HepG2 (cell line): ENCODE data around the gene ABCF1. TPM values are rescaled to one million over a fixed set of nuclear protein-coding genes. Genes with fewer than 3 reads are reported as not detected.

ENCODE experiments used
- AGO1 ChIP-seq: fragments of 200-400 bp; formaldehyde crosslinking; IDR thresholded peaks from 2 replicates; pipeline ENCODE4 v1.6.1; 2017; ENCODE audit warnings: mild to moderate bottlenecking, low read depth, low read length, moderate library complexity; ENCODE audit not compliant: poor library complexity, severe bottlenecking
- BRCA1 ChIP-seq: sonication (generic); formaldehyde crosslinking; IDR thresholded peaks from 2 replicates; pipeline ENCODE4 v1.4.0; 2020; ENCODE audit warnings: missing genetic modification reagents
- ETV5 ChIP-seq: IDR thresholded peaks from 2 replicates; pipeline ENCODE4 v1.6.1; 2018; ENCODE audit warnings: missing biosample characterization, missing genetic modification reagents, inconsistent platforms, borderline replicate concordance
- EZH2 ChIP-seq: conservative IDR thresholded peaks from 2 replicates; pipeline ENCODE4 v1.6.1; 2012; ENCODE audit warnings: mild to moderate bottlenecking, low read depth, low read length, moderate library complexity
- HOXA3 ChIP-seq: sonication (generic); formaldehyde crosslinking; IDR thresholded peaks from 2 replicates; pipeline ENCODE4 v1.5.0; 2020; ENCODE audit warnings: missing genetic modification reagents
- JUNB ChIP-seq: sonication (generic); formaldehyde crosslinking; IDR thresholded peaks from 2 replicates; pipeline ENCODE4 v1.8.0; 2022; ENCODE audit warnings: missing genetic modification reagents, mild to moderate bottlenecking, borderline replicate concordance
- KDM4B ChIP-seq: sonication (generic); formaldehyde crosslinking; IDR thresholded peaks from 2 replicates; pipeline ENCODE4 v1.4.0; 2020; ENCODE audit warnings: missing genetic modification reagents
- KLF9 ChIP-seq: IDR thresholded peaks from 2 replicates; pipeline ENCODE4 v1.6.1; 2016; ENCODE audit warnings: low read depth
- MATR3 ChIP-seq: sonication (generic); formaldehyde crosslinking; IDR thresholded peaks from 2 replicates; pipeline ENCODE4 v1.4.0; 2020; ENCODE audit warnings: missing genetic modification reagents
- MBNL3 ChIP-seq: fragments of 250-450 bp; sonication (Bioruptor Pico); conservative IDR thresholded peaks from 2 replicates; pipeline ENCODE4 v1.8.0; 2022; ENCODE audit warnings: mild to moderate bottlenecking, inconsistent platforms
- NR2F6 ChIP-seq, 2 experiments: IDR thresholded peaks; 2 replicates each; pipeline ENCODE4 v1.6.1; 2016; ENCODE audit warnings: antibody characterized with exemption in 1 of 2, mild to moderate bottlenecking in 1 of 2
- RAD21 ChIP-seq: fragments of 450-650 bp; formaldehyde crosslinking; IDR thresholded peaks from 2 replicates; pipeline ENCODE4 v1.5.0; 2020; ENCODE audit warnings: mild to moderate bottlenecking
- REL ChIP-seq: sonication (generic); formaldehyde crosslinking; conservative IDR thresholded peaks from 2 replicates; pipeline ENCODE4 v1.8.0; 2022; ENCODE audit warnings: mild to moderate bottlenecking, missing genetic modification reagents, moderate library complexity
- RXRA ChIP-seq: sonication (generic); formaldehyde crosslinking; IDR thresholded peaks from 2 replicates; pipeline ENCODE4 v1.5.1; 2020; ENCODE audit warnings: missing genetic modification reagents
- SIN3A ChIP-seq: IDR thresholded peaks from 2 replicates; pipeline ENCODE4 v1.6.1; 2011; ENCODE audit warnings: low read depth, mild to moderate bottlenecking, control low read depth, low read length, borderline replicate concordance
- TBX2 ChIP-seq: sonication (generic); formaldehyde crosslinking; IDR thresholded peaks from 2 replicates; pipeline ENCODE4 v1.5.0; 2020; ENCODE audit warnings: missing genetic modification reagents, mild to moderate bottlenecking, borderline replicate concordance
- ZEB1 ChIP-seq: IDR thresholded peaks from 2 replicates; pipeline ENCODE4 v1.6.1; 2012; ENCODE audit warnings: mild to moderate bottlenecking, low read depth, inconsistent platforms; ENCODE audit not compliant: insufficient replicate concordance
- ZFP90 ChIP-seq: sonication (generic); formaldehyde crosslinking; IDR thresholded peaks from 2 replicates; pipeline ENCODE4 v1.8.0; 2022; ENCODE audit warnings: missing genetic modification reagents, mild to moderate bottlenecking, inconsistent platforms, borderline replicate concordance
- ZFX ChIP-seq: sonication (generic); formaldehyde crosslinking; IDR thresholded peaks from 2 replicates; pipeline ENCODE4 v1.4.0; 2020; ENCODE audit warnings: mild to moderate bottlenecking, low read depth, missing genetic modification reagents, moderate library complexity
- ZMYM3 ChIP-seq: sonication (generic); formaldehyde crosslinking; IDR thresholded peaks from 2 replicates; pipeline ENCODE4 v1.5.1; 2020; ENCODE audit warnings: mild to moderate bottlenecking, missing genetic modification reagents
- ZNF10 ChIP-seq: sonication (generic); formaldehyde crosslinking; IDR thresholded peaks from 2 replicates; pipeline ENCODE4 v1.4.0; 2020; ENCODE audit warnings: mild to moderate bottlenecking, low read depth, missing genetic modification reagents, borderline replicate concordance
- ZNF33B ChIP-seq: sonication (generic); formaldehyde crosslinking; IDR thresholded peaks from 2 replicates; pipeline ENCODE4 v1.5.1; 2020; ENCODE audit warnings: mild to moderate bottlenecking, missing genetic modification reagents
- ZNF382 ChIP-seq: sonication (generic); formaldehyde crosslinking; IDR thresholded peaks from 2 replicates; pipeline ENCODE4 v1.5.0; 2020; ENCODE audit warnings: missing genetic modification reagents, mild to moderate bottlenecking, borderline replicate concordance
- ZNF547 ChIP-seq: sonication (generic); formaldehyde crosslinking; IDR thresholded peaks from 2 replicates; pipeline ENCODE4 v1.5.1; 2020; ENCODE audit warnings: mild to moderate bottlenecking, missing genetic modification reagents
- ZNF562 ChIP-seq: sonication (generic); formaldehyde crosslinking; IDR thresholded peaks from 2 replicates; pipeline ENCODE4 v1.8.0; 2022; ENCODE audit warnings: missing genetic modification reagents, borderline replicate concordance
- ZNF563 ChIP-seq: sonication (generic); formaldehyde crosslinking; IDR thresholded peaks from 2 replicates; pipeline ENCODE4 v1.8.0; 2022; ENCODE audit warnings: mild to moderate bottlenecking, moderate library complexity, missing genetic modification reagents
- ZNF7 ChIP-seq: IDR thresholded peaks from 2 replicates; pipeline ENCODE4 v1.6.1; 2016; ENCODE audit warnings: missing biosample characterization, missing genetic modification reagents
- ZNF703 ChIP-seq: sonication (generic); formaldehyde crosslinking; IDR thresholded peaks from 2 replicates; pipeline ENCODE4 v1.5.1; 2020; ENCODE audit warnings: missing genetic modification reagents, mild to moderate bottlenecking, moderate library complexity, borderline replicate concordance
- polyA plus RNA-seq, 8 experiments: library from polyadenylated mRNA; depleted of rRNA in 3 of 8; stranded (reverse) in 7 of 8; unstranded in 1 of 8; fragments of >200 nt; fragmentation: Illumina TruSeq in 4 of 8; extraction: Trizol in 4 of 8; gene quantifications; 2 replicates each; pipeline versions ENCODE4 v1.2.1 to v1.2.3, GENCODE V29; 2011 to 2016; ENCODE audit warnings: low read depth in 4 of 8, missing spikeins in 1 of 8, mixed read lengths in 1 of 8; ENCODE audit not compliant: insufficient read depth in 1 of 8
- total RNA-seq, 5 experiments: library from RNA; depleted of rRNA; stranded (reverse); fragments of >200 nt; fragmentation: Illumina TruSeq; extraction: Trizol; gene quantifications; 2 replicates each; pipeline ENCODE4 v1.2.3, GENCODE V29; 2016; ENCODE audit warnings: low read depth in 1 of 5
- TF ChIP-seq, protein P1 (sequence below), 2 experiments: IDR thresholded peaks; 2 replicates each; pipeline ENCODE4 v1.6.1; 2011 to 2012; ENCODE audit warnings: low read length in 2 of 2, borderline replicate concordance in 1 of 2, low read depth in 1 of 2, mild to moderate bottlenecking in 1 of 2, moderate library complexity in 1 of 2

Gene ABCF1
- total and polyA plus RNA-seq, 2 of the 13 experiments (the other 11 are each of a cell fraction or from before 2014, with no cell fraction given): 25.4 to 98.9 TPM

DNA sequence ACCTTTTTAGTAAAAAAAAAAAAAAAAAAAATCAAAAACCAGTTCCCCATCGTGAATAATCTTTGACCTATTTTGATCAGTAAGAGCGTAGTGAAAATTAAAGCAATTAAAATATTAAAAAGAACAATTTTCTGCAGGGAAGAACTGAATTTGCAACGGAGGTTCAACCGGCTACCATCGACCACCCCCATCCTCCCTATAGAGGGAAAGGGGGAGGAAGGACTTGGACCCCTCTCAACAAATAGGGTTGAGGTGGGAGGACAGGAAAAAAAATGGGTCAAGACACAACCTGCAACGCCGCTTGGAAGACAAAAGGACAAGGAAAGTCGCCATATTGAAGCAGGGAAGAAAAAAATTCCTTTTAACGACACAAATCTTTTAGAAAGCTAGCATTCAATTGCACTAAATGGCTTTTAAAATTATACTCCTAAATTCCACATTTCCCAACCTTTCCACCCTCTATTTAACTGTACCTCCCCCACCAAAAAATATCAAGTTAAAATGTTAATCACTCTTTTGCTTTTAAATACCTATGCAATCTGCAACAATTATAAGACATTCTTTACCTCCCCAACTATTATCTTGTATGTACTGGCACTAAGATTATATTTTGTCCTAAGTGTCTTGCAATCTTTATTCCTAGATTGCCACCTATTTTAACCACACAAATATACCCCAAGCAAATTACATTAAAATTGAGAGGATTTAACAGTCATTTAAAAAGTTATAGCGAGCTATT lies 44.1 kb downstream of the ABCF1 start (continued):
- TF ChIP-seq ZFX (CRISPR knock-in tag): peak; percentile 3; the same call in 1 of the 2 replicates
- TF ChIP-seq ZNF547 (CRISPR knock-in tag): no peak
- TF ChIP-seq ZNF562 (CRISPR knock-in tag): no peak
- no peak for TF ChIP-seq MATR3 (CRISPR knock-in tag)
- TF ChIP-seq SIN3A: no peak
- TF ChIP-seq, protein P1, sequence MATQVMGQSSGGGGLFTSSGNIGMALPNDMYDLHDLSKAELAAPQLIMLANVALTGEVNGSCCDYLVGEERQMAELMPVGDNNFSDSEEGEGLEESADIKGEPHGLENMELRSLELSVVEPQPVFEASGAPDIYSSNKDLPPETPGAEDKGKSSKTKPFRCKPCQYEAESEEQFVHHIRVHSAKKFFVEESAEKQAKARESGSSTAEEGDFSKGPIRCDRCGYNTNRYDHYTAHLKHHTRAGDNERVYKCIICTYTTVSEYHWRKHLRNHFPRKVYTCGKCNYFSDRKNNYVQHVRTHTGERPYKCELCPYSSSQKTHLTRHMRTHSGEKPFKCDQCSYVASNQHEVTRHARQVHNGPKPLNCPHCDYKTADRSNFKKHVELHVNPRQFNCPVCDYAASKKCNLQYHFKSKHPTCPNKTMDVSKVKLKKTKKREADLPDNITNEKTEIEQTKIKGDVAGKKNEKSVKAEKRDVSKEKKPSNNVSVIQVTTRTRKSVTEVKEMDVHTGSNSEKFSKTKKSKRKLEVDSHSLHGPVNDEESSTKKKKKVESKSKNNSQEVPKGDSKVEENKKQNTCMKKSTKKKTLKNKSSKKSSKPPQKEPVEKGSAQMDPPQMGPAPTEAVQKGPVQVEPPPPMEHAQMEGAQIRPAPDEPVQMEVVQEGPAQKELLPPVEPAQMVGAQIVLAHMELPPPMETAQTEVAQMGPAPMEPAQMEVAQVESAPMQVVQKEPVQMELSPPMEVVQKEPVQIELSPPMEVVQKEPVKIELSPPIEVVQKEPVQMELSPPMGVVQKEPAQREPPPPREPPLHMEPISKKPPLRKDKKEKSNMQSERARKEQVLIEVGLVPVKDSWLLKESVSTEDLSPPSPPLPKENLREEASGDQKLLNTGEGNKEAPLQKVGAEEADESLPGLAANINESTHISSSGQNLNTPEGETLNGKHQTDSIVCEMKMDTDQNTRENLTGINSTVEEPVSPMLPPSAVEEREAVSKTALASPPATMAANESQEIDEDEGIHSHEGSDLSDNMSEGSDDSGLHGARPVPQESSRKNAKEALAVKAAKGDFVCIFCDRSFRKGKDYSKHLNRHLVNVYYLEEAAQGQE (IDR thresholded peaks at IDR 0.05; ENCODE audit: borderline replicate concordance in 1 of 2, low read depth in 1 of 2, low read length in 2 of 2): no peak
- no peak for TF ChIP-seq BRCA1
- TF ChIP-seq RAD21: peak; percentile 5; the same call in 1 of the 2 replicates
- peak; percentile 38 for TF ChIP-seq HOXA3 (CRISPR knock-in tag)
- TF ChIP-seq ZNF703 (CRISPR knock-in tag): no peak
- TF ChIP-seq JUNB (CRISPR knock-in tag): no peak
- no peak for TF ChIP-seq TBX2
- no peak for TF ChIP-seq RXRA (CRISPR knock-in tag)
- no peak for TF ChIP-seq ZNF563 (CRISPR knock-in tag)
- TF ChIP-seq ZFP90 (CRISPR knock-in tag): no peak
- TF ChIP-seq ETV5 (CRISPR knock-in tag): no peak
- TF ChIP-seq MBNL3 (CRISPR knock-in tag): peak; percentile 86
- TF ChIP-seq NR2F6 (IDR thresholded peaks at IDR 0.05): 0 out of 2 replicates have a peak, but pooled peaks have one; percentile 9
- TF ChIP-seq NR2F6 (CRISPR knock-in tag; IDR thresholded peaks at IDR 0.05): no peak
- no peak for TF ChIP-seq ZEB1
- no peak for TF ChIP-seq KLF9
- no peak for TF ChIP-seq ZMYM3 (CRISPR knock-in tag)
- no peak for TF ChIP-seq AGO1
- no peak for TF ChIP-seq ZNF33B (CRISPR knock-in tag)
- no peak for TF ChIP-seq ZNF382 (CRISPR knock-in tag)
- no peak for TF ChIP-seq ZNF10 (CRISPR knock-in tag)
- peak; percentile 12; the same call in 1 of the 2 replicates for TF ChIP-seq REL (CRISPR knock-in tag)
- no peak for TF ChIP-seq KDM4B (CRISPR knock-in tag)
- TF ChIP-seq EZH2: no peak
- no peak for TF ChIP-seq ZNF7 (CRISPR knock-in tag)
